Neural cell (in vitro differentiated cells): ENCODE measurements around the gene WDR4.

Source experiments
- CTCF ChIP-seq: fragments of 450-650 bp; IDR thresholded peaks from 2 replicates; pipeline ENCODE4 v1.5.1; 2014; ENCODE audit warnings: antibody characterized with exemption, mild to moderate bottlenecking, moderate library complexity; ENCODE audit not compliant: poor library complexity, severe bottlenecking
- EP300 ChIP-seq: fragments of 450-650 bp; conservative IDR thresholded peaks from 2 replicates; pipeline ENCODE4 v1.6.1; 2014; ENCODE audit warnings: antibody characterized with exemption, mild to moderate bottlenecking, moderate library complexity; ENCODE audit not compliant: poor library complexity, severe bottlenecking
- EZH2 ChIP-seq: fragments of 200-600, 300-800 bp; shearing (Covaris generic), sonication (generic); IDR thresholded peaks from 2 replicates; pipeline ENCODE4 v1.6.1; 2014; ENCODE audit warnings: antibody characterized with exemption, low read length, borderline replicate concordance, mild to moderate bottlenecking; ENCODE audit not compliant: insufficient read depth, poor library complexity, severe bottlenecking
- POLR2AphosphoS5 ChIP-seq: IDR thresholded peaks from 2 replicates; pipeline ENCODE4 v1.6.1; 2012
- RAD21 ChIP-seq: fragments of 450-650 bp; conservative IDR thresholded peaks from 2 replicates; pipeline ENCODE4 v1.6.1; 2014; ENCODE audit warnings: antibody characterized with exemption, mild to moderate bottlenecking, moderate library complexity

GRCh38 chr21:42883921-42884320, 4.6 kb upstream of the WDR4 start:
- TF ChIP-seq CTCF (no peak), POLR2AphosphoS5 (no peak), EP300 (no peak), RAD21 (no peak), EZH2 (no peak)
